NCI-H345 (cell line): ENCODE results near the gene FBXW8.

Experiments
- DNase-seq: peaks from one replicate; lab custom pipeline; 2025; lab: John Stamatoyannopoulos, UW

FBXW8 gene

GRCh38 chr12:117059156-117059555 is 148.4 kb downstream of the FBXW8 start:
- no peak for DNase-seq

- DNase-seq, result no peak
Measured at GRCh38 chr12:117060246-117060928, 149.6 kb downstream of the FBXW8 start.

- no peak for DNase-seq
Measured at GRCh38 chr12:117060929-117061305, 150.2 kb downstream of the FBXW8 start.

DNA sequence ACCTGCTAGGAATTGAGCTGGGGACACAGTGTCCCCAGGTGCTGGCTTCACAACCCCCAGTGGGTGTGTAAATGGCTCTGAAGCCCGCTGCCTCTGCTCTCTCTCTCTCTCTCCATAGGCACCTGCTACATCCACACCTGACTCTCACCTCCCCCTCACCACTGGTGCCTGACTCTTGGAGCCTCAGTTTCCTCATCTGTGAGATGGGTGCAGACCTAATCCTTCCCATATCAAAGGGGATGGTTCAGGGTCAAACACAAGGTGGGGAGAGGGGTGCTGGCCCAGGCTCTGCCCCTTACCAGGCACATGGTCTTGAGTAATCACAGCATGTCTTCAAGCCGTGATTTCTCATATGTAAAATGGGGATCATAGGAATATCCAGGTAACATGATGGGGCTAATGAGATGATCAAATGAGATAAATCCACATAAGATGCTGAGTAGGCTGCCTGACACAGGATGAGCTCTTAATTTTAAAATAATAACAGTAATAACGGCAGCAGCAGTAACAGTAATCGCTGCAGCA is 150.9 kb downstream of the FBXW8 start:
- no peak for DNase-seq

DNA sequence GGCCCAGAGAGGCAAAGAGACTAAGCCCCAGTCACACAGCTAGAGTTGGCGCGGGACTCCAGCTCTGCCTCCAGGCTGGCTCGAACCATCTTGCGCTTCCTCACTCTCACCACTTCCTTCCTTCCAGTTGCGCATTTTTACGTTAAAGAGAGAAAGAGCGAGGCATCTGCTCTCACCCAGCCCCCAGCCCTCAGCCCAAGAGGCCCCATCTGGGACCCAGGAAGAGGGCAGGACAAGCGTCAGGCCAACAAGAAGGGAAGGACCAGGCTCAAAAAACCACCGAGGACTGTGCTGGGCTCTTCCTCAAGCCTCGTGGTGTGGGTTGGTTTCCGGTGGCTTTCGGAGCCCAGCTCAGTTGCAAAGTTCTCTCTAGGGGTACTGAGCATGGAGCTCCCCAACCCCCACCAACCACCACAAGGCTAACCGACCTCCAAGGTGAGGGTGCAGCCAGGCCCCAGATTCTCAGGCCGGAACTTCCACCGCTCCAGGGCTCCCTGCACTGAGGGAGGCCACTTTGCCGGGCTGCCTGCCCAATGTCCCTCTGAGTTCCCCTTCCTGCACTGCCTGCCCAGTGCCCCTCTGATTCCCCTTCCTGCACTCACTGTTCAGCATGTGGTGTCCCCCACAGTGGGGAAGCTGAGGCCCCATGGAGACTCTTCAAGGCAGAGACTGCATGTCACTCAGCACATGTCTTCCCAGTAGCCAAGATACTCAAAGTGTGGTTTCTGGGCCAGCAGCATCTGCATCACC is 152.6 kb downstream of the FBXW8 start:
- no peak for DNase-seq

DNA sequence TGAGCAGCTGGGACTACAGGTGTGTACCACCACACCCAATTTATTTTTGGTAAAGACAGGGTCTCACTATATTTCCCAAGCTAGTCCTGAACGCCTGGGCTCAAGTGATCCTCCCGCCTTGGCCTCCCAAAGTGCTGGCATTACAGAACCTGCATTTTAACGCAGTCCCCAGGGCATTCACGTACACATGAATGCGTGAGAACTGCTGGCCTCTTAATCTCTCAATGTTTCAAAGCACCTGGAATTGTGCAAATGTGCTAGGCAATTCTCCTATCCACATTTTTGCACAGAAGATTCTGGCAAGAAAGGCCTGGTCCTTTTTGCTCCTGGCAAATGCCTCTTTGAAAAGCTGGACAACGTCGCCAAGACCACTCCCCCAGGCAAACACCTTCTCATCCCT is 153.3 kb downstream of the FBXW8 start:
- no peak for DNase-seq

- no peak for DNase-seq
Measured at GRCh38 chr12:117064596-117064995, 153.8 kb downstream of the FBXW8 start.

DNA sequence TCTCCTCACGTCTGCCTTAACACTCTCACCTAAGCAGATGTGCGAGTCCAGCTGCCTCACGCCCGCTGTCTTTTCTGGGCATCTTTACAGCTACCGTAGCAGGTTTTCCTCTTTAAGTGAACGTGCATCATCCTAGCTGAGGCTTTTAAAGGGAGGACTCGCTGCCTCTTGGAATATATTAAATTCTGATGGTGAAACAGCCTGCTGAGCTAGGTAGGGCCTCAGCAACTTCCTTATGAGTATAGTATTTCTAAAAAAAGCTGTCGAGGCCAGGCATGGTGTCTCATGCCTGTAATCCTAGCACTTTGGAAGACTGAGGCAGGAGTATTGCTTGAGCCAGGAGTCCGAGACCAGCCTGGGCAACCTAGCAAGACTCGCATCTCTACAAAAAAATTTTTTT is 156.3 kb downstream of the FBXW8 start:
- no peak for DNase-seq

GRCh38 chr12:117067638-117068037 is 156.9 kb downstream of the FBXW8 start:
- DNase-seq, result no peak

GRCh38 chr12:117068492-117068891 is 157.7 kb downstream of the FBXW8 start:
- no peak for DNase-seq

DNA sequence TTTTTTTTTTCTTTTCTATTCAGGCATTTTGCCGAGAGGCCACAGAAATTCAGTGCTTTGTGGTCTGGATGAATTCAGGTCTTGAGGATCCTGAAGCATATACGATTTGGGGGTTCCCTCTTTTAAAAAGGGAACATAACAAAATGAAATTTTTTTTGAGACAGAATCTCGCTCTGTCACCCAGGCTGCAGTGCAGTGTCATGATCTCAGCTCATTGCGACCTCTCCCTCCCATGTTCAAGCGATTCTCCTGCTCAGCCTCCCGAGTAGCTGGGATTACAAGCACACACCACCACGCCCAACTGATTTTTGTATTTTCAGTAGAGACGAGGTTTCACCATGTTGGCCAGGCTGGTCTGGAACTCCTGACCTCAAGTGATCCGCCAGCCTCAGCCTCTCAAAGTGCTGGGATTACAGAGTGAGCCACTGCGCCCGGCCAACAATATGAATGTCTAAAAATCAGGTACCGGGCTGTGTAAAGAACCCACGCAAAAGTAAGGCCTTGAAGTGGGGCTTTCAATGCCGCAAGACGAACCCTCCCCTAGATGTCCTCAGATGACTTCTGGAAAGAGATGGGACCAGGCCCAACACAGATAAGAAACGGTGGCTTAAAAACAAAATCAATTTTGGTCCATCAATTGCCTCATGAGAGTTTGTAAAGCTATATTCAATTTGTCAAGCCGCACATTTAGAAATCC is 158.5 kb downstream of the FBXW8 start:
- no peak for DNase-seq

GRCh38 chr12:117069926-117070900 is 159.5 kb downstream of the FBXW8 start:
- no peak for DNase-seq

- no peak for DNase-seq
Measured at GRCh38 chr12:117071009-117071408, 160.3 kb downstream of the FBXW8 start.

DNA sequence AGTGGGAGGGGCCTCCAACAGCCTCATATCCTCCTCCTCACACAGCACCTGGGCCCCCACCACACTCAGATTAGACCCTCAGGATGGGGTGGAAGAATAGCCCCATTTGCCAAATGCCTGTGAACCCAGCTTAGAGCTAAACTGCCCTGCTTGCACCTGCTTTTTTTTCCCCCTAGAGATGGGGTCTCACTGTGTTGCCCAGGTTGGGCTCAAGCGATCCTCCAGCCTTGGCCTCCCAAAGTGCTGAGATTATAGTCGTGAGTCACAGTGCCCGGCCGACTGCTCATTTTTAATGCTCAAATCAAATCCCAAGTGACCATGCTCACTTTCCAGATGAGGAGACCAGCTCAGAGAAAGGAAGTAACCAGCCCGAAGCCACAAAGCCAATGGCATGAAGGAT is 161.4 kb downstream of the FBXW8 start:
- DNase-seq, result no peak

- DNase-seq, result no peak
Measured at GRCh38 chr12:117072736-117073490, 162.2 kb downstream of the FBXW8 start.

- DNase-seq, result no peak
Measured at GRCh38 chr12:117073611-117074010, 162.9 kb downstream of the FBXW8 start.

GRCh38 chr12:117076410-117077372 is 165.9 kb downstream of the FBXW8 start:
- DNase-seq, result no peak

- DNase-seq, result no peak
Measured at GRCh38 chr12:117079487-117079886, 168.7 kb downstream of the FBXW8 start.

DNA sequence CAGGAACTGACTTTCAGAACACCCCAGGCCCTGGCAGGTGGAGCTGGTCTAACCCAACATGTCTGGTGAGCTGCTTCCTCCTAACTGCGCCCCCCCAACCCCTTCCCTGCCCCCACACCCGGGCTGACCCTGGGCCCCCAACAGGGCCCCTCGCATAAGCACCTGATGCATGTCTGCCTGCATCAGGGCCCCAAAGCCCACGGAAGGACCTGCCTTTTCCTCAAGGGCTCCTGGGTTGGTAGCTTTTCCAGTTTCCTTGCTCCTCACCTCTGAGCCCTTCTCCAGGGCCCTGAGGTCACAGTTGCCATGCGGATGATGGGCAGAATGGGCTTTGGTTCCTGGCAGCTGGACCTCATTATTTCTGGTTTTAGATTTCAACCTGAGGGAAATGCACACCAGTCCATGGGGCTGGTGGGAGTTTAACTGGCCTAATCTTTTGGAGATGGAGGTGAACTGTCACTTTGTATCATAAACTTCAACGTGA is 170.0 kb downstream of the FBXW8 start:
- DNase-seq, result no peak
